Activated naive CD4-positive, alpha-beta T cell treated with anti-CD3 and anti-CD28 coated beads, Interleukin-2, amount 10 ng/mL, durations not matched to agents 7 days and 5 days (primary cell): ENCODE measurements around the gene RNF144B.
"Not testable (repeated sequence)": the region's sequence is repeated elsewhere in the genome, so short reads cannot be mapped to it uniquely, and the experiment has no call there.

Experiments
- CTCF ChIA-PET: fragments of 350-600 bp; sonication (Branson Sonifier 250); formaldehyde crosslinking; loops from one replicate; lab custom pipeline; 2021; ENCODE audit warnings: antibody characterized with exemption; lab: Charles Lee
- DNase-seq: peaks from one replicate; pipeline ENCODE4 v3.0.0-alpha.2; 2020
- H3K27ac Mint-ChIP-seq: one replicate; pipeline ENCODE4 v1.8.0; 2021; ENCODE audit warnings: mild to moderate bottlenecking, moderate library complexity, mixed read lengths
- H3K27me3 Mint-ChIP-seq: one replicate; pipeline ENCODE4 v1.8.0; 2021; ENCODE audit warnings: mild to moderate bottlenecking, mixed read lengths
- H3K36me3 Mint-ChIP-seq: one replicate; pipeline ENCODE4 v1.8.0; 2021; ENCODE audit warnings: mixed read lengths
- H3K4me1 Mint-ChIP-seq: one replicate; pipeline ENCODE4 v1.8.0; 2021; ENCODE audit warnings: mixed read lengths
- H3K4me3 Mint-ChIP-seq: one replicate; pipeline ENCODE4 v1.8.0; 2021; ENCODE audit warnings: mild to moderate bottlenecking, moderate library complexity, mixed read lengths
- H3K9me3 Mint-ChIP-seq: one replicate; pipeline ENCODE4 v1.8.0; 2021; ENCODE audit warnings: mixed read lengths

RNF144B gene

GRCh38 chr6:18359237-18359885 lies 27.8 kb upstream of the RNF144B start:
- Mint-ChIP-seq H3K36me3 (no peaks in the 10 kb centered on the region), H3K27ac (no peak overlapping the region), H3K27me3 (peaks cover 17% of the 10 kb centered on the region), H3K4me1 (no peaks in the 10 kb centered on the region), H3K4me3 (no peak overlapping the region), H3K9me3 (peaks cover 3% of the 10 kb centered on the region)
- DNase-seq = no peak
- CTCF ChIA-PET = no interaction called here

- H3K9me3 Mint-ChIP-seq = peaks cover 3% of the 10 kb centered on the region
- no peak overlapping the region for H3K27ac Mint-ChIP-seq
- CTCF ChIA-PET = interaction anchor here (0.6 to 1.0 kb wide), 2 partner anchors 9 to 10 kb away, joined by 3 read pairs; no protein-coding TSS in a partner anchor
- no peak overlapping the region for H3K4me3 Mint-ChIP-seq
- DNase-seq = no peak
- peaks cover 14% of the 10 kb centered on the region for H3K27me3 Mint-ChIP-seq
- no peaks in the 10 kb centered on the region for H3K36me3 Mint-ChIP-seq
- H3K4me1 Mint-ChIP-seq = no peaks in the 10 kb centered on the region
Measured at GRCh38 chr6:18360188-18360587, 27.0 kb upstream of the RNF144B start.

- DNase-seq = no peak
- CTCF ChIA-PET = interaction anchor here (0.8 kb wide), 1 partner anchor 38 kb away, joined by 3 read pairs; no protein-coding TSS in a partner anchor
- Mint-ChIP-seq H3K4me3 (no peak overlapping the region), H3K27me3 (peaks cover 6% of the 10 kb centered on the region), H3K9me3 (peaks cover 3% of the 10 kb centered on the region), H3K27ac (no peak overlapping the region), H3K4me1 (no peaks in the 10 kb centered on the region), H3K36me3 (no peaks in the 10 kb centered on the region)
Measured at GRCh38 chr6:18362058-18362561, 25.0 kb upstream of the RNF144B start.

GRCh38 chr6:18363746-18364145 lies 23.4 kb upstream of the RNF144B start:
- CTCF ChIA-PET = no interaction called here
- Mint-ChIP-seq H3K4me1 (no peaks in the 10 kb centered on the region), H3K9me3 (no peaks in the 10 kb centered on the region), H3K4me3 (no peak overlapping the region), H3K27me3 (peaks cover 6% of the 10 kb centered on the region), H3K36me3 (no peaks in the 10 kb centered on the region), H3K27ac (no peak overlapping the region)
- no peak for DNase-seq

- H3K36me3 Mint-ChIP-seq, CTCF ChIA-PET: not testable (repeated sequence)
Measured at GRCh38 chr6:18364561-18364960, 22.6 kb upstream of the RNF144B start.

GRCh38 chr6:18367371-18367770 lies 19.8 kb upstream of the RNF144B start:
- H3K4me3 Mint-ChIP-seq = no peak overlapping the region
- H3K36me3 Mint-ChIP-seq = no peaks in the 10 kb centered on the region
- H3K4me1 Mint-ChIP-seq = no peaks in the 10 kb centered on the region
- CTCF ChIA-PET = interaction anchor here (1.1 kb wide), 1 partner anchor 137 kb away, joined by 3 read pairs; no protein-coding TSS in a partner anchor
- no peaks in the 10 kb centered on the region for H3K9me3 Mint-ChIP-seq
- no peak for DNase-seq
- H3K27ac Mint-ChIP-seq = no peak overlapping the region
- no peaks in the 10 kb centered on the region for H3K27me3 Mint-ChIP-seq

More at GRCh38 chr6:18364561-18364960, 22.6 kb upstream of the RNF144B start:
- H3K9me3 Mint-ChIP-seq, H3K4me1 Mint-ChIP-seq, H3K27ac Mint-ChIP-seq, H3K4me3 Mint-ChIP-seq, H3K27me3 Mint-ChIP-seq, DNase-seq: not testable (repeated sequence)

- H3K4me3 Mint-ChIP-seq = no peak overlapping the region
- no peaks in the 10 kb centered on the region for H3K9me3 Mint-ChIP-seq
- H3K27ac Mint-ChIP-seq = no peak overlapping the region
- no peaks in the 10 kb centered on the region for H3K27me3 Mint-ChIP-seq
- no peak for DNase-seq
- H3K4me1 Mint-ChIP-seq = no peaks in the 10 kb centered on the region
- CTCF ChIA-PET = interaction anchor here (1.1 kb wide), 1 partner anchor 136 kb away, joined by 3 read pairs; no protein-coding TSS in a partner anchor
- no peaks in the 10 kb centered on the region for H3K36me3 Mint-ChIP-seq
Measured at GRCh38 chr6:18368277-18369105, 18.7 kb upstream of the RNF144B start.

- Mint-ChIP-seq H3K36me3 (no peaks in the 10 kb centered on the region), H3K4me1 (no peaks in the 10 kb centered on the region), H3K27ac (no peak overlapping the region), H3K27me3 (no peaks in the 10 kb centered on the region), H3K4me3 (no peak overlapping the region), H3K9me3 (no peaks in the 10 kb centered on the region)
- DNase-seq = no peak
- CTCF ChIA-PET = interaction anchor here (0.6 kb wide), 1 partner anchor 244 kb away, joined by 3 read pairs; no protein-coding TSS in a partner anchor
Measured at GRCh38 chr6:18371010-18371409, 16.1 kb upstream of the RNF144B start.

GRCh38 chr6:18371656-18372055 lies 15.5 kb upstream of the RNF144B start:
- Mint-ChIP-seq H3K4me3 (no peak overlapping the region), H3K27me3 (no peaks in the 10 kb centered on the region), H3K27ac (no peak overlapping the region), H3K36me3 (no peaks in the 10 kb centered on the region), H3K9me3 (no peaks in the 10 kb centered on the region), H3K4me1 (no peaks in the 10 kb centered on the region)
- DNase-seq = no peak
- CTCF ChIA-PET = no interaction called here

- CTCF ChIA-PET = no interaction called here
Measured at GRCh38 chr6:18380158-18380836, 6.9 kb upstream of the RNF144B start.

GRCh38 chr6:18380851-18381250 lies 6.3 kb upstream of the RNF144B start:
- no peaks in the 10 kb centered on the region for H3K9me3 Mint-ChIP-seq
- no peaks in the 10 kb centered on the region for H3K4me1 Mint-ChIP-seq
- CTCF ChIA-PET = no interaction called here
- H3K4me3 Mint-ChIP-seq = no peak overlapping the region
- H3K27me3 Mint-ChIP-seq = peaks cover 5% of the 10 kb centered on the region
- no peaks in the 10 kb centered on the region for H3K36me3 Mint-ChIP-seq
- no peak for DNase-seq
- H3K27ac Mint-ChIP-seq = no peak overlapping the region

More at GRCh38 chr6:18380158-18380836, 6.9 kb upstream of the RNF144B start:
- DNase-seq = no peak
- Mint-ChIP-seq H3K9me3 (no peaks in the 10 kb centered on the region), H3K36me3 (no peaks in the 10 kb centered on the region), H3K4me1 (no peaks in the 10 kb centered on the region), H3K27me3 (peaks cover 5% of the 10 kb centered on the region), H3K4me3 (no peak overlapping the region), H3K27ac (no peak overlapping the region)

GRCh38 chr6:18383441-18383840 lies 3.7 kb upstream of the RNF144B start:
- Mint-ChIP-seq H3K4me3 (no peak overlapping the region), H3K36me3 (no peaks in the 10 kb centered on the region), H3K27me3 (peaks cover 5% of the 10 kb centered on the region), H3K4me1 (peaks cover 20% of the 10 kb centered on the region), H3K9me3 (no peaks in the 10 kb centered on the region), H3K27ac (no peak overlapping the region)
- no peak for DNase-seq
- CTCF ChIA-PET = no interaction called here

GRCh38 chr6:18384621-18385020 lies 2.5 kb upstream of the RNF144B start:
- DNase-seq = no peak
- H3K9me3 Mint-ChIP-seq = no peaks in the 10 kb centered on the region
- H3K4me1 Mint-ChIP-seq = peaks cover 29% of the 10 kb centered on the region
- no peak overlapping the region for H3K4me3 Mint-ChIP-seq
- CTCF ChIA-PET = no interaction called here
- no peaks in the 10 kb centered on the region for H3K36me3 Mint-ChIP-seq
- H3K27ac Mint-ChIP-seq = no peak overlapping the region
- peaks cover 5% of the 10 kb centered on the region for H3K27me3 Mint-ChIP-seq
